H9 (cell line): ENCODE measurements around the gene TOMM5. TPM values are rescaled to one million over a fixed set of nuclear protein-coding genes. Genes with fewer than 3 reads are reported as not detected.

Experiments
- DNase-seq: peaks from one replicate; pipeline ENCODE4 v3.0.0-alpha.2; 2017
- H2AFZ ChIP-seq: one replicate; pipeline ENCODE4 v1.6.1; 2013; ENCODE audit warnings: mild to moderate bottlenecking, low read length, control low read depth, moderate library complexity
- H2AK5ac ChIP-seq: 2 replicates; pipeline ENCODE4 v1.6.1; 2013; ENCODE audit warnings: low read length, control low read depth, mixed read lengths; ENCODE audit not compliant: insufficient read length
- H2BK120ac ChIP-seq: one replicate; pipeline ENCODE4 v1.6.1; 2013; ENCODE audit warnings: low read depth, mild to moderate bottlenecking, low read length, control low read depth, inconsistent platforms; ENCODE audit not compliant: poor library complexity, severe bottlenecking
- H2BK12ac ChIP-seq: 2 replicates; pipeline ENCODE4 v1.6.1; 2013; ENCODE audit warnings: low read length, control low read depth, mixed read lengths, low read depth; ENCODE audit not compliant: insufficient read length
- H2BK15ac ChIP-seq: 2 replicates; pipeline ENCODE4 v1.6.1; 2013; ENCODE audit warnings: low read depth, low read length, control low read depth
- H2BK20ac ChIP-seq: one replicate; pipeline ENCODE4 v1.6.1; 2013; ENCODE audit warnings: low read depth, mild to moderate bottlenecking, low read length, control low read depth, inconsistent platforms; ENCODE audit not compliant: poor library complexity, severe bottlenecking
- H2BK5ac ChIP-seq: 2 replicates; pipeline ENCODE4 v1.6.1; 2013; ENCODE audit warnings: low read length, control low read depth, mixed read lengths; ENCODE audit not compliant: insufficient read length
- H3K14ac ChIP-seq: 2 replicates; pipeline ENCODE4 v1.6.1; 2013; ENCODE audit warnings: low read length, control low read depth; ENCODE audit not compliant: insufficient read depth
- H3K18ac ChIP-seq: 2 replicates; pipeline ENCODE4 v1.6.1; 2013; ENCODE audit warnings: low read depth, mild to moderate bottlenecking, mixed read lengths, low read length, control low read depth; ENCODE audit not compliant: insufficient read length
- H3K23ac ChIP-seq: 2 replicates; pipeline ENCODE4 v1.6.1; 2013; ENCODE audit warnings: low read length, control low read depth, mixed read lengths, low read depth; ENCODE audit not compliant: insufficient read length
- H3K23me2 ChIP-seq: 2 replicates; pipeline ENCODE4 v1.6.1; 2013; ENCODE audit warnings: low read depth, mild to moderate bottlenecking, mixed read lengths, low read length, control low read depth; ENCODE audit not compliant: insufficient read length, poor library complexity, severe bottlenecking
- H3K27ac ChIP-seq: 2 replicates; pipeline ENCODE4 v1.5.1; 2013; ENCODE audit warnings: low read length, control low read depth, mixed read lengths, low read depth; ENCODE audit not compliant: insufficient read length
- H3K27me3 ChIP-seq: 2 replicates; pipeline ENCODE4 v1.6.1; 2013; ENCODE audit warnings: low read length, control low read depth, inconsistent platforms; ENCODE audit not compliant: insufficient read depth
- H3K4ac ChIP-seq: 2 replicates; pipeline ENCODE4 v1.6.1; 2013; ENCODE audit warnings: low read depth, mild to moderate bottlenecking, control low read depth, inconsistent platforms, low read length, moderate library complexity
- H3K4me1 ChIP-seq: 2 replicates; pipeline ENCODE4 v1.6.1; 2013; ENCODE audit warnings: low read length, control low read depth, inconsistent platforms; ENCODE audit not compliant: insufficient read depth
- H3K4me2 ChIP-seq: 2 replicates; pipeline ENCODE4 v1.6.1; 2013; ENCODE audit warnings: low read length, control low read depth, mixed read lengths; ENCODE audit not compliant: insufficient read length, insufficient read depth
- H3K56ac ChIP-seq: 2 replicates; pipeline ENCODE4 v1.6.1; 2013; ENCODE audit warnings: low read depth, mild to moderate bottlenecking, mixed read lengths, low read length, control low read depth; ENCODE audit not compliant: insufficient read length
- H3K79me1 ChIP-seq: 2 replicates; pipeline ENCODE4 v1.6.1; 2013; ENCODE audit warnings: low read depth, mild to moderate bottlenecking, moderate library complexity, low read length, control low read depth, inconsistent platforms; ENCODE audit not compliant: insufficient read depth, poor library complexity, severe bottlenecking
- H3K79me2 ChIP-seq: 2 replicates; pipeline ENCODE4 v1.6.1; 2013; ENCODE audit warnings: low read length, control low read depth, inconsistent platforms; ENCODE audit not compliant: insufficient read depth
- H3K9ac ChIP-seq: 2 replicates; pipeline ENCODE4 v1.6.1; 2013; ENCODE audit warnings: low read length, control low read depth, mixed read lengths; ENCODE audit not compliant: insufficient read length; ENCODE audit errors: extremely low read depth
- H3K9me3 ChIP-seq: one replicate; pipeline ENCODE4 v1.6.1; 2013; ENCODE audit warnings: low read depth, low read length, inconsistent platforms; ENCODE audit not compliant: control insufficient read depth
- H3T11ph ChIP-seq: one replicate; pipeline ENCODE4 v1.6.1; 2013; ENCODE audit warnings: mild to moderate bottlenecking, low read length, control low read depth, inconsistent platforms
- H4K20me1 ChIP-seq: one replicate; pipeline ENCODE4 v1.6.1; 2013; ENCODE audit not compliant: control insufficient read depth, insufficient read length, insufficient read depth
- H4K5ac ChIP-seq: 2 replicates; pipeline ENCODE4 v1.6.1; 2013; ENCODE audit warnings: low read depth, mild to moderate bottlenecking, mixed read lengths, low read length, control low read depth; ENCODE audit not compliant: insufficient read length
- H4K8ac ChIP-seq: replicated peaks from 2 replicates; pipeline ENCODE4 v1.6.1; 2013; ENCODE audit warnings: low read length, control low read depth, mixed read lengths, low read depth; ENCODE audit not compliant: insufficient read length
- H4K91ac ChIP-seq: 2 replicates; pipeline ENCODE4 v1.6.1; 2013; ENCODE audit warnings: low read depth, mild to moderate bottlenecking, moderate library complexity, mixed read lengths, low read length, control low read depth; ENCODE audit not compliant: insufficient read length
- H3K27ac Mint-ChIP-seq, 3 experiments: 2 replicates in 2 of 3; 3 replicates in 1 of 3; pipeline ENCODE4 v1.8.0; 2020 to 2021; ENCODE audit warnings: mixed read lengths in 3 of 3, mild to moderate bottlenecking in 1 of 3, moderate library complexity in 1 of 3
- H3K27me3 Mint-ChIP-seq: 2 replicates; pipeline ENCODE4 v1.8.0; 2021; ENCODE audit warnings: low read depth, mild to moderate bottlenecking, moderate library complexity, mixed read lengths
- H3K36me3 Mint-ChIP-seq, 3 experiments: 2 replicates in 2 of 3; 3 replicates in 1 of 3; pipeline ENCODE4 v1.8.0; 2020 to 2021; ENCODE audit warnings: low read depth in 3 of 3, mixed read lengths in 3 of 3; ENCODE audit not compliant: insufficient read depth in 1 of 3
- H3K4me1 Mint-ChIP-seq, 2 experiments: 2 replicates each; pipeline ENCODE4 v1.8.0; 2020; ENCODE audit warnings: mixed read lengths in 2 of 2
- H3K4me3 Mint-ChIP-seq, 2 experiments: 2 replicates in 1 of 2; 3 replicates in 1 of 2; pipeline ENCODE4 v1.8.0; 2020 to 2021; ENCODE audit warnings: mild to moderate bottlenecking in 2 of 2, mixed read lengths in 2 of 2, moderate library complexity in 1 of 2
- H3K9me3 Mint-ChIP-seq, 2 experiments: 2 replicates in 1 of 2; 3 replicates in 1 of 2; pipeline ENCODE4 v1.8.0; 2020; ENCODE audit warnings: mild to moderate bottlenecking in 2 of 2, mixed read lengths in 2 of 2, moderate library complexity in 1 of 2
- CTCF ChIP-seq: fragments of 200-600 bp; sonication (generic); conservative IDR thresholded peaks from 3 replicates; pipeline ENCODE4 v1.8.0; 2021; ENCODE audit warnings: antibody characterized with exemption, mild to moderate bottlenecking
- total RNA-seq: library from RNA; stranded (reverse); gene quantifications from 2 replicates; pipeline ENCODE4 v1.2.1, GENCODE V29; 2021

TOMM5 gene
- total RNA-seq, 1 experiment from 2014 or later: 124 TPM

DNA sequence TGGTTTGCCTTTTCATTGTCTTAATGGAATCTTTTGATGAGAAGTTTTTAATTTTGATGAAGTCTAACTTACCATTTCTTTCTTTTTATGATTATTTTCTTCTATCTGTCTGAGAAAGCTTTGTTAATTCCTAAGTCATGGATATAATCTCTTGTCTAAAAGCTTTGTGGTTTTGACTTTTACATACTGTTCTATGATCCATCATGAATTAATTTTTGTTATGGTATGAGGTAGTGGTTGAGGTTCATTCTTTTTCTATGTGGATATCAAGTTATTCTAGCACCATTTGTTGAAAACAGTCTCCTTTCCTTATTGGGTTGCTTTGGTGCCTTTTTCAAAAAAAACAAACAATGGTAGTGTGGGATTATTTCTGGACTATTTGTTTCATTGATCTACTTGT, 36.6 kb downstream of the TOMM5 start:
- H3K36me3 Mint-ChIP-seq: peaks cover 0 to 4% (median 1%) of the 10 kb centered on the region in 3 experiments; a peak in 4 of 7 replicates
- Histone ChIP-seq H3K23me2 (no peaks in the 10 kb centered on the region), H2BK12ac (no peak overlapping the region), H3K79me2 (no peaks in the 10 kb centered on the region), H3K4ac (no peak overlapping the region), H3K9ac (no peak overlapping the region), H3K56ac (no peak overlapping the region), H2BK120ac (no peak overlapping the region), H4K20me1 (no peaks in the 10 kb centered on the region), H2AK5ac (no peak overlapping the region), H3K9me3 (no peaks in the 10 kb centered on the region), H3K18ac (no peak overlapping the region), H3K27me3 (no peaks in the 10 kb centered on the region), H3K14ac (no peak overlapping the region), H2AFZ (no peak overlapping the region), H3K23ac (no peak overlapping the region), H4K91ac (no peak overlapping the region), H3K4me2 (no peak overlapping the region), H3K4me1 (peaks cover 7% of the 10 kb centered on the region), H2BK5ac (no peak overlapping the region), H2BK20ac (no peak overlapping the region), H4K8ac (no peak overlapping the region), H3K27ac (no peak overlapping the region), H3T11ph (no peak overlapping the region), H4K5ac (no peak overlapping the region), H2BK15ac (no peak overlapping the region), H3K79me1 (no peaks in the 10 kb centered on the region)
- DNase-seq: no peak
- no peak overlapping the region; a peak in 1 of 7 replicates for H3K27ac Mint-ChIP-seq
- peaks cover 16 to 30% of the 10 kb centered on the region in 2 experiments for H3K4me1 Mint-ChIP-seq
- H3K4me3 Mint-ChIP-seq: no peak overlapping the region
- no peaks in the 10 kb centered on the region for H3K27me3 Mint-ChIP-seq
- no peaks in the 10 kb centered on the region for H3K9me3 Mint-ChIP-seq
- no peak for TF ChIP-seq CTCF
